Activated B cell treated with CpG ODN at 0.5 μM for 24 hours (primary cell): ENCODE results near the gene TEX29. TPM values are rescaled to one million over a fixed set of nuclear protein-coding genes. Genes with fewer than 3 reads are reported as not detected.

Experiments used
- ATAC-seq: fragments of 200-7000 bp; cut with Tn5 transposase; one replicate; pipeline ENCODE4 v1.10.0; 2021; ENCODE audit warnings: low read depth, mild to moderate bottlenecking, moderate library complexity
- CTCF ChIA-PET: fragments of 350-600 bp; sonication (Branson Sonifier 250); formaldehyde crosslinking; loops from one replicate; lab custom pipeline; 2021; ENCODE audit warnings: antibody characterized with exemption; lab: Charles Lee
- POLR2A ChIA-PET: fragments of 350-600 bp; sonication (Branson Sonifier 250); formaldehyde crosslinking; loops from one replicate; lab custom pipeline; 2021; ENCODE audit warnings: antibody characterized with exemption; lab: Charles Lee
- DNase-seq: peaks from one replicate; pipeline ENCODE4 v3.0.0; 2022
- H3K27ac Mint-ChIP-seq: one replicate; pipeline ENCODE4 v1.8.0; 2020; ENCODE audit warnings: mixed read lengths
- H3K27me3 Mint-ChIP-seq: one replicate; pipeline ENCODE4 v1.8.0; 2021; ENCODE audit warnings: mixed read lengths
- H3K36me3 Mint-ChIP-seq: one replicate; pipeline ENCODE4 v1.8.0; 2021; ENCODE audit warnings: low read depth, mixed read lengths
- H3K4me1 Mint-ChIP-seq: one replicate; pipeline ENCODE4 v1.8.0; 2021; ENCODE audit warnings: mixed read lengths
- H3K4me3 Mint-ChIP-seq: one replicate; pipeline ENCODE4 v1.8.0; 2020; ENCODE audit warnings: mild to moderate bottlenecking, mixed read lengths
- H3K9me3 Mint-ChIP-seq: one replicate; pipeline ENCODE4 v1.8.0; 2020; ENCODE audit warnings: mixed read lengths
- CTCF ChIP-seq: fragments of 200-600 bp; IDR thresholded peaks from one replicate; pipeline ENCODE4 v1.8.0; 2022; ENCODE audit warnings: antibody characterized with exemption, mild to moderate bottlenecking
- intact Hi-C: fragments of 100-400 bp; cut with micrococcal nuclease; formaldehyde crosslinking; loops from one replicate; pipeline ENCODE4 v1.15.1; 2024
- total RNA-seq: library from RNA; stranded (reverse); gene quantifications from 2 replicates; pipeline ENCODE4 v1.2.3, GENCODE V29; 2022

Gene TEX29
- total RNA-seq, 1 donor from 2014 or later, result 0.35 TPM

GRCh38 chr13:111296417-111296816 lies 24.0 kb upstream of the TEX29 start:
- no peak overlapping the region for H3K4me3 Mint-ChIP-seq
- H3K27ac Mint-ChIP-seq, result no peak overlapping the region
- no peaks in the 10 kb centered on the region for H3K9me3 Mint-ChIP-seq
- POLR2A ChIA-PET, result no interaction called here
- H3K4me1 Mint-ChIP-seq, result peaks cover 2% of the 10 kb centered on the region
- ATAC-seq (no peak), DNase-seq (no peak)
- no peaks in the 10 kb centered on the region for H3K27me3 Mint-ChIP-seq
- CTCF ChIA-PET, result no interaction called here
- no peak for TF ChIP-seq CTCF
- peaks cover 87% of the 10 kb centered on the region for H3K36me3 Mint-ChIP-seq
- intact Hi-C loops, result no loop called here

DNA sequence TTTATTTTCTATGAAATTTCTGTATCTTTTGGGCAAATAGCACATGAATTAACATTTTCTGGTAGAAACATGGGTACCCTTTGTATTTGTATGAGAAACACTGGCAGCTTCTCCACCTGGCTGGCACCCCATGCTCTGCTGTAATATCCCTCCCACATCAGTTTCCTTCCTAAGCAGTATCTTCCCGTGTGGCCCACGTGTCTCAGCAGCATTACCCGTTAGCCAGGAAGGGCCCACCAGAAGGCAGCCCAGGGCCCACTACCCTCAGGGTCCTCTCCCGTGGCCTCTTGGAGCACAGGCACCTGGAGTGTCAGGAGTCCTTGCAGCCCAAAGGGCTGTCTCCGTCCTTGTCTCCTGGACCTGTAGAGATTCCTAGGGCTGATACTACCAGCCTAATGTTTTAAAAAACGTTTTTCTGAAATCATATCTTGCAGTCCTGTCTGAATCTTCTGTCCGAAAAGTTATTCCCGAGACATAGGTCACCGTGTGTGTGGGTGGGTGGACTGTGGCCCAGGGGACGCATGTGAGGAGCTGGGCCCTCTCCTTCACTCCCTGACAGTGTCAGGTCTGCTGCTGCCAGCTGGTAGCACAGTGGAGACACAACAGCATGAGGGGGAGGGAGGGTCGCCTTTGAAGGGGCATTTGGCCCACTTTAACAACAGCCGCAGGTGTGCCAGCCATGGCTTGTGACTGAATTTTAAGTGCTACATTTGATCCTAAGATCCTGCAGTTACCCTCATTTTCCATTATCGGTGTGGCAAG lies 22.0 kb upstream of the TEX29 start:
- intact Hi-C loops, result no loop called here
- DNase-seq (no peak), ATAC-seq (no peak)
- no peaks in the 10 kb centered on the region for H3K9me3 Mint-ChIP-seq
- no peak for TF ChIP-seq CTCF
- H3K36me3 Mint-ChIP-seq, result peaks cover 88% of the 10 kb centered on the region
- no peaks in the 10 kb centered on the region for H3K27me3 Mint-ChIP-seq
- no peak overlapping the region for H3K4me3 Mint-ChIP-seq
- POLR2A ChIA-PET, result no interaction called here
- H3K4me1 Mint-ChIP-seq, result peaks cover 2% of the 10 kb centered on the region
- no peak overlapping the region for H3K27ac Mint-ChIP-seq
- CTCF ChIA-PET, result interaction anchor here (1.2 kb wide), 1 partner anchor 231 kb away, joined by 4 read pairs; no protein-coding TSS in a partner anchor

- Mint-ChIP-seq H3K4me1 (peaks cover 3% of the 10 kb centered on the region), H3K9me3 (no peaks in the 10 kb centered on the region), H3K27ac (no peak overlapping the region), H3K36me3 (peaks cover 92% of the 10 kb centered on the region), H3K4me3 (no peak overlapping the region), H3K27me3 (no peaks in the 10 kb centered on the region)
- no peak for TF ChIP-seq CTCF
- ChIA-PET CTCF (no interaction called here), POLR2A (no interaction called here)
- no peak for ATAC-seq
- intact Hi-C loops, result no loop called here
- DNase-seq, result no peak
Observed at GRCh38 chr13:111302045-111302726, 18.3 kb upstream of the TEX29 start.

DNA sequence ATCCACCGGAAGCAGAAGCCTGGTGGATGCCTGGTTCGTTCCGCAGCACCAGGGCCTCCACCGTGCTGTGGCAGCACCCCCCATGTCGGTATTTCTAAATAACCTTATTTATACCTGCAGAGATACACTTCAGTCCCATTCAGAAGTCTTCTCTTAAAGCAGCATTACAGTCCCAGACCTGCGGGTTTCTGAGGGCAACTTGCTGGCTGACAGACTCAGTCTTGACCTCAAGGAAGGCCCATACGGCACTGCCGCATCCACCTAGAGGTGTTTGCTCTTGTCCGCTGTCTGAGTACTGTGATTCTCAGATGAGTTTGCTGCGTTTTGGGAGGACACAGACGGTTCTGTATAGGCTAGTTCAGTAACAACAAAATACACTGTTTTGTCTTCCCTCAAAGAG lies 16.9 kb upstream of the TEX29 start:
- intact Hi-C loops, result no loop called here
- CTCF ChIA-PET, result no interaction called here

More for the DNA sequence above, 16.9 kb upstream of the TEX29 start:
- POLR2A ChIA-PET, result no interaction called here
- DNase-seq (no peak), ATAC-seq (no peak)
- peaks cover 85% of the 10 kb centered on the region for H3K36me3 Mint-ChIP-seq
- H3K27ac Mint-ChIP-seq, result no peak overlapping the region
- no peaks in the 10 kb centered on the region for H3K9me3 Mint-ChIP-seq
- H3K27me3 Mint-ChIP-seq, result no peaks in the 10 kb centered on the region
- TF ChIP-seq CTCF, result no peak
- peaks cover 3% of the 10 kb centered on the region for H3K4me1 Mint-ChIP-seq
- no peak overlapping the region for H3K4me3 Mint-ChIP-seq
